Measurements from ENCODE around the gene OTOP2. TPM values are rescaled to one million over a fixed set of nuclear protein-coding genes. Genes with fewer than 3 reads are reported as not detected.

Gene OTOP2
- total and polyA plus RNA-seq, 2 donors: not detected

GRCh38 chr17:74923538-74924249 lies 379 bp upstream of the OTOP2 start:
- no peak for DNase-seq (ENCODE audit: extremely low spot score)
- 2% methylated on average over 59 of the region's 59 CpGs for WGBS
- H3K27ac ChIP-seq (ENCODE audit: low read depth): no peak overlapping the region
- H3K4me1 ChIP-seq (ENCODE audit: insufficient read depth): no peaks in the 10 kb centered on the region
- H3K36me3 ChIP-seq (ENCODE audit: insufficient read depth): no peaks in the 10 kb centered on the region
- peak overlapping the region; percentile 28 for H3K4me3 ChIP-seq (ENCODE audit: low read depth, low read length)

GRCh38 chr17:74925242-74925641 lies 1.2 kb downstream of the OTOP2 start:
- no peaks in the 10 kb centered on the region for H3K36me3 ChIP-seq (ENCODE audit: insufficient read depth)
- no peak overlapping the region for H3K4me3 ChIP-seq (ENCODE audit: low read depth, low read length)
- H3K27ac ChIP-seq (ENCODE audit: low read depth): no peak overlapping the region
- WGBS: 77% methylated on average over 3 of the region's 3 CpGs
- no peak for DNase-seq (ENCODE audit: extremely low spot score)
- no peaks in the 10 kb centered on the region for H3K4me1 ChIP-seq (ENCODE audit: insufficient read depth)

- Histone ChIP-seq H3K4me1 (ENCODE audit: insufficient read depth) (no peaks in the 10 kb centered on the region), H3K4me3 (ENCODE audit: low read depth, low read length) (no peak overlapping the region), H3K36me3 (ENCODE audit: insufficient read depth) (no peaks in the 10 kb centered on the region), H3K27ac (ENCODE audit: low read depth) (no peak overlapping the region)
- 71% methylated on average over 6 of the region's 6 CpGs for WGBS
- DNase-seq (ENCODE audit: extremely low spot score): no peak
Observed at GRCh38 chr17:74928786-74929185, 4.7 kb downstream of the OTOP2 start.

DNA sequence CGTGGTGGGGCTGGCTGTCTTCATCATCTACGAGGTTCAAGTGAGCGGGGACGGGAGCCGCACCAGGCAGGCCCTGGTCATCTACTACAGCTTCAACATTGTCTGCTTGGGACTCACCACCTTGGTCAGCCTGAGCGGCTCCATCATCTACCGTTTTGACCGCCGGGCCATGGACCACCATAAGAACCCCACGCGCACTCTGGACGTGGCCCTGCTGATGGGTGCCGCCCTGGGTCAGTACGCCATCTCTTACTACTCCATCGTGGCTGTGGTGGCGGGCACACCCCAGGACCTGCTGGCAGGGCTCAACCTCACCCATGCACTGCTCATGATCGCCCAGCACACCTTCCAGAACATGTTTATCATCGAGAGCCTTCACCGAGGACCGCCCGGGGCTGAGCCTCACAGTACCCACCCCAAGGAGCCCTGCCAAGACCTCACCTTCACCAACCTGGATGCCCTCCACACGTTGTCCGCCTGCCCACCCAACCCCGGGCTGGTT lies 6.5 kb downstream of the OTOP2 start:
- Histone ChIP-seq H3K27ac (ENCODE audit: low read depth) (no peak overlapping the region), H3K4me1 (ENCODE audit: insufficient read depth) (no peaks in the 10 kb centered on the region), H3K36me3 (ENCODE audit: insufficient read depth) (no peaks in the 10 kb centered on the region), H3K4me3 (ENCODE audit: low read depth, low read length) (no peak overlapping the region)
- no peak for DNase-seq (ENCODE audit: extremely low spot score)
- 91% methylated on average over 24 of the region's 24 CpGs for WGBS

DNA sequence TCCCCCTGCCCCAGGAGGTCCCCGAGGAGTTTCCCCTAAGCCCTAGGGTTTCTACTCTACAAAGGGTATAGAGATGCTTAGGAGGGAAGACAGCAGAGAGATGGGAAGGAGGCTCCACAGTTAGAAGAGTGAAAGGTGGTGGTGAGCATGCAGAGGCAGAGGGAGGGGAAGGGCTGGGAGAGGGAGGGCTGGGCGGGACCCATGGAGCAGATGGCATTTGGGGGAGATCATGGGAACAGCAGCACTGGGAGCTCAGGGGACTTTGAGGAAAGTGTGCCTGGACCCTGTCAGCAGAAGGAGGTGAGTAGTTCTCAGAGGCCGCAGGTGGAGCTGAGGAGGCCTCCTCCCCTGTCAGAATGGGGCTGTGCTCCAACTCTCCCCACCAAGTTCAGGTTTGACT lies 11.0 kb downstream of the OTOP2 start:
- no peak overlapping the region for H3K27ac ChIP-seq (ENCODE audit: low read depth)
- WGBS: 49% methylated on average over 3 of the region's 3 CpGs
- DNase-seq (ENCODE audit: extremely low spot score): no peak

DNA sequence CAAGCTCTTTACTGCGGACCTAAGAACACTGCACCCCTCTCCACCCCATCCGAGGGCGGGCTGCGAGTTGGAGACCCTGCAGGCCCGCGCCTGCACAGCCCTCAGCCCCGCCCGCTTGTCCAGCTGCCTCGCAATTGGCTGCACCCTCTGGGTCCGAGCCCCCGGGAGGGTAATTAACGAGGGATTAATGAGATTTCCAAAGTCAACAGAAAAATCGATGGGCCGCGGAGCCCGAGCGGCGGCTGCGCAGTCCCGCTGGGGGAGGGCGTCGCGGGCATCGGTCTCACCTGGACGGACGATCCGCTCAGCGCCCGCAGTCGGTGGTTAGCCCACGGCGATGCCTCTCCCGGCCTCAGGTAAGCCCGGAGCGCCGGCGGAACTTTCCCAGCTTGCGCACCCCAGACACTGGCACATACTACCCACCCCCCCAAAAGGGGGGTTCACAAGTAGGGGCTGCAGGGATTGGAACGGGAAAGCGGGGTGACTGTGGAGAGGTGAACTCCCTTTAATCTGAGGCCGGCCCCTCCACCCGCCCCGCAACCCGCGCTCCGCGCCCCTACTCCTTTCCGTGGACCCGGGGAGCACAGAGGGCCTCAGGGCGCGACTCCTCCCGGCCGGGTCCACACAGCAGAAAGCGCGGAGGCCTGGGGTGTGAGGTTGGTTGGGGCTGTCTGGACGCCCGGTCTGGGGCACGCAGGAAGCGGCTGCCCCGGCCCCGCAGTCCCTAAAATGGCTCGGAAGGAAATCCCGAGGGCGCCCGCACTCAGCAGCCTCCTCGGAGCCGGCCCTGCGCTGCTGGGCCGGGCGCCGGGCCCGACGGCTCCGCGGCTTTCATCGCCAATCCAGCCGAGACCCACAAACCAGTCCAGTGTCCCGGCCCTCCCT lies 11.8 kb downstream of the OTOP2 start, which contains the start of gene OTOP3:
Gene OTOP3 (plus strand): TSS at position 314 of the 885 bp plus-strand sequence. CDS start 24 bp downstream, at position 338.
- no peaks in the 10 kb centered on the region for H3K4me1 ChIP-seq (ENCODE audit: insufficient read depth)
- 3% methylated on average over 78 of the region's 78 CpGs for WGBS
- DNase-seq (ENCODE audit: extremely low spot score): no peak
- no peaks in the 10 kb centered on the region for H3K36me3 ChIP-seq (ENCODE audit: insufficient read depth)
- H3K4me3 ChIP-seq (ENCODE audit: low read depth, low read length): no peak within 1 kb of the TSS
- H3K27ac ChIP-seq (ENCODE audit: low read depth): no peak within 1 kb of the TSS

More for the DNA sequence above, 11.0 kb downstream of the OTOP2 start:
- no peaks in the 10 kb centered on the region for H3K4me1 ChIP-seq (ENCODE audit: insufficient read depth)
- no peak overlapping the region for H3K4me3 ChIP-seq (ENCODE audit: low read depth, low read length)
- H3K36me3 ChIP-seq (ENCODE audit: insufficient read depth): no peaks in the 10 kb centered on the region

DNA sequence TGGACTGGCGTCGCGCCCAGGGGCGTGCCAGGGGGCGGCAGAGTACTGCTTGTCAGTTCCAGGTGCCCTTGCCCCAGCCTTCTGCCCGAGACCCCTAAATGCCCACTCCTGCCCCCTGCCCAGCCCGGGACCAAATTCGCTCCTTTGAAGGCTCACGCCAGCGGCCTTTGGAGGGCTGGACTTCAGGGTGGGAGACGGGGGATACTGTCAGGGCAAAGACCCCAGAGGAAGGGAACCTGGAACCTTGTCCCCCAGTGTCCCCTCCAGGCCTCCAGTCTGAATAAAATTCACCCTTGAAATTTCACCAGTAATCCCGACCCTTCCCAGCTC lies 12.4 kb downstream of the OTOP2 start:
- 22% methylated on average over 12 of the region's 12 CpGs for WGBS
- Histone ChIP-seq H3K27ac (ENCODE audit: low read depth) (no peak overlapping the region), H3K4me1 (ENCODE audit: insufficient read depth) (no peaks in the 10 kb centered on the region), H3K4me3 (ENCODE audit: low read depth, low read length) (no peak overlapping the region), H3K36me3 (ENCODE audit: insufficient read depth) (no peaks in the 10 kb centered on the region)
- DNase-seq (ENCODE audit: extremely low spot score): no peak

GRCh38 chr17:74937064-74938051 lies 13.3 kb downstream of the OTOP2 start:
- no peaks in the 10 kb centered on the region for H3K4me1 ChIP-seq (ENCODE audit: insufficient read depth)
- 49% methylated on average over 11 of the region's 11 CpGs for WGBS
- no peak for DNase-seq (ENCODE audit: extremely low spot score)
- H3K4me3 ChIP-seq (ENCODE audit: low read depth, low read length): no peak overlapping the region
- H3K27ac ChIP-seq (ENCODE audit: low read depth): no peak overlapping the region
- H3K36me3 ChIP-seq (ENCODE audit: insufficient read depth): no peaks in the 10 kb centered on the region

DNA sequence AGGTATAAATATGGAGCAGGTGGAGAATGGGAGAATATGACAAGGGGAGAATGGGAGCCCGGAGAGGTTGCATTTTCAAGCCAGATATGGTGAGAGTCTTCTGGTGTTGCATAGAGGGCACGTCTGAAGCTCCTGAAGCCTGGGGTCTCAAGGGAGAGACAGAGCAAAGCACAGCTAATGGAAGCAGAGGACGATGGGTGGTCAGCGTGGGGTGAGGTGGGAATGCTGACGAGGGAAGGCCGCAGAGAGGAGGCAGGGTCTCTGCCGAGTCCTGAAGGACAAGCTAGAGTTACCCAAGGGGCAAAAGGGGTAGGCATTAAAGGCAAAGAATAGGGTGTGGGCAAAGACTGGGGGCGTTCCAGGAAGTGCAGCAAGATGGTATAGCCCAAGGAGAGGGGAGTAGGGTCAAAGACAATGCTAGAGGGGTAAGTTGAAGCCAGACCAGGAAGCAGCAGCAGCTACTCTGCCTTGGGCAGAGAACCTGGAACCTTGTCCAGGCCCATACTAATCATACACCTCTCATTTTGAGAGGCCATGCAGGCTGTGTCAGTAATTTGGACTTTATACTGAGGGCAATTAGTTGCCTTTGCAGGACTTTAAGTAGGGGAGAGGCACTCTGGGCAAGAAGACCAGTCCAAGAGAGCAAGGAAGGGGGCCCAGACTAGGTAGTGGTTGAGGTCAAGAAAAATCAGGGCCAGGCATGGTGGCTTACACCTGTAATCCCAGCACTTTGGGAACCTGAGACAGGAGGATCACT lies 14.3 kb downstream of the OTOP2 start:
- 58% methylated on average over 8 of the region's 8 CpGs for WGBS
- H3K27ac ChIP-seq (ENCODE audit: low read depth): no peak overlapping the region
- H3K4me3 ChIP-seq (ENCODE audit: low read depth, low read length): no peak overlapping the region
- H3K36me3 ChIP-seq (ENCODE audit: insufficient read depth): no peaks in the 10 kb centered on the region
- H3K4me1 ChIP-seq (ENCODE audit: insufficient read depth): no peaks in the 10 kb centered on the region
- no peak for DNase-seq (ENCODE audit: extremely low spot score)

DNA sequence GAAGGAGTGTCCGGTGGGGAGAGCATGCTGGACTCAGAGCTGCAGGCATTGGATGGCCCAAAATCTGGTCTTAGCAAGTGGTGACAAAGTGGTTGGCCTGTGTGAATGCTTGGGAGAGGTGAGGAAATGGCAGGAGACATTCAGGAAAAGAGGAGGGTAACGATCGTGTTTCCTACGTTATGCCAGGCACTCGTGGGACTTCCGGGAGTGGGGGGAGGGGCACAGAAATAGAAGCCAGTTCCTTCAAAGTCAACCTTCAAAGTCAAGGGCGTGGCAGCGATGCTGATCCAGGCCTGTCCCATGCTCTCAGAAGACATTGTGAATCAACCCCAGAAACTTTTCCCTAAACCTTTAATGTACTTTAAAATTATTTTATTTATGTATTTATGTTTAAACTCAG lies 15.5 kb downstream of the OTOP2 start:
- DNase-seq (ENCODE audit: extremely low spot score): no peak
- 46% methylated on average over 8 of the region's 8 CpGs for WGBS
- Histone ChIP-seq H3K4me3 (ENCODE audit: low read depth, low read length) (no peak overlapping the region), H3K4me1 (ENCODE audit: insufficient read depth) (no peaks in the 10 kb centered on the region), H3K27ac (ENCODE audit: low read depth) (no peak overlapping the region), H3K36me3 (ENCODE audit: insufficient read depth) (no peaks in the 10 kb centered on the region)

- H3K36me3 ChIP-seq (ENCODE audit: insufficient read depth): no peaks in the 10 kb centered on the region
- H3K27ac ChIP-seq (ENCODE audit: low read depth): no peak overlapping the region
- DNase-seq (ENCODE audit: extremely low spot score): no peak
- H3K4me3 ChIP-seq (ENCODE audit: low read depth, low read length): no peak overlapping the region
- no peaks in the 10 kb centered on the region for H3K4me1 ChIP-seq (ENCODE audit: insufficient read depth)
- WGBS: 72% methylated on average over 21 of the region's 21 CpGs
Observed at GRCh38 chr17:74941128-74941725, 17.2 kb downstream of the OTOP2 start.

DNA sequence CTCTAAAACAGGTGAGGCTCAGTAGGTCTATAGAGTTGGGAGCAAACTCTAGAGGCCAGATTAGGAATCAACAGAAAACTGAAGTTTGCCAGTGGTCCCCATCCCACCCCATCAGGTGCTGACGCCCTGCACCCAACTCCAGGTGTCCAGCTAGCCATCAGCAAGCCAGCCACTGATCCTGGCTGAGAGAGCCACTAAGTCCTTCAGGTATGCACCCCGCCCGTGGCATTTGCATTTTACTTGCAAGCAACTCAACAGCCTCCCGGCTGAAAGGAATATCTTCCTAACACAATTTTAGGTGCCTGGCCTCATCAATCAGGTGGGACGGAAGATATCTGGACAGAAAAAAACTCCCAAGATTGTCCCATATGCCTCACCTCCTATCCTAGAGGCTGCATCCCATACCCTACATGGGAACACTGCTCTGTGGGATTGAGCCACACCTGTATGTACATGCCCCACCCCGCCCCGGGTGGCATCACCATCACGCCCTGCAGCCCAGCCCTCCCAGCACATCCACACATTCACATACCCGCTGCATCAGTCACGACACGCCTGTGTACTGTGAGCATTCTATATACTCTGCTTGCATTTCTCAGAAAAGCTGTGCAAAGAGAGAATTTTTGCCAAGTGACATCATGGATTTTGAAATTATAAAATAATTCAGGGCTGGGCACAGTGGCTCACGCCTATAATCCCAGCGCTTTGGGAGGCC lies 19.9 kb downstream of the OTOP2 start:
- no peaks in the 10 kb centered on the region for H3K36me3 ChIP-seq (ENCODE audit: insufficient read depth)
- H3K4me1 ChIP-seq (ENCODE audit: insufficient read depth): no peaks in the 10 kb centered on the region
- no peak overlapping the region for H3K27ac ChIP-seq (ENCODE audit: low read depth)
- WGBS: 55% methylated on average over 13 of the region's 13 CpGs
- H3K4me3 ChIP-seq (ENCODE audit: low read depth, low read length): no peak overlapping the region
- no peak for DNase-seq (ENCODE audit: extremely low spot score)
